ENCODE measurements around the gene PLEKHG4B.
"Not testable (repeated sequence)": the region's sequence is repeated elsewhere in the genome, so short reads cannot be mapped to it uniquely, and the experiment has no call there.

The PLEKHG4B gene

DNA sequence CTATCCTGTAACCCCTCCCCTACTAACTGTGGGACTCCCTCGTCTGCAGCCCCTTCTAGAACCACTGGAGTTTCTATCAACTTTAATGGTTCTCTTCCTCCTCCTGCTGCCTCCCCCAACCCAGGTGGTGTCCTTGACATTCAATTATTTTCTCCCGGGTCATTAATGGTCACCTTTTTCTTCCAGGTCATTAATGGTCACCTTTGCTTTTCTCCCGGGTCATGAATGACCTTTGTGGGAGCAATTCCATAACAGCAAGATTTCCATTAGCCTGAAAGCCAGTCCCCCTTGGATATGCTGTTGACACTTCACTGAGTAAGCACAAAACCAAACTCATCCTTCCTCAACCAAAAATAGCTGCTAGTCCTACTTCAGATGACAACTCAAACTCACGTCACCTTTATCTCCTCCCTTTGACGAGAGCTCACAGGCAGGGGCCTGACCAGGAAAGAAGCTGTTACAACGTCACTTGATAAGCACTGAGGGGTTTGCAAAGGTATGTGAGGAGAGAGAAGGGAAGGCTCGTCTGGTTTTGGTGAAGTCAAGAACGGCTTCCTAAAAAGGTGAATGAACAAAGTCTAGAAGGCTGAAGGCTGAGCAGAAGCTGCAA is 115.1 kb downstream of the PLEKHG4B start:
- DNase-seq: no peak

DNA sequence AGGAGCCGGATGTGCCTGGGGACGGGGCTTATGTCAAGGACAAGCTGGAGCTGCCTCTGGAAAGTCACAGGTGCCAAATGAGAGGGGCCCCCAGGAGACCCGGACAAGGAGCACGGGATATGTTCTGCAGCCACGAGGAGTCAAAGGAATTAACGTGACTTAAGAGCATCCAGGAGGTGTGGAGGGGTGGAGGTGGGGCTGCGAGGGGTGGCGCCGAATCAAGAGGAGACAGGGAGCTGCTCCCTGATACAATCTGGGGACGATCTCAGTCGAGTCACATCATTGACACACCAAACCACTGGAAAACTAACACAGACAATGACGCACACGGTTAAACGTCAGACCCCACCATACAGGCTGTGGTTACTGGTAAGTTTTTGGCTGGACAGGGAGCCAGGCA is 115.6 kb downstream of the PLEKHG4B start:
- DNase-seq: no peak

DNA sequence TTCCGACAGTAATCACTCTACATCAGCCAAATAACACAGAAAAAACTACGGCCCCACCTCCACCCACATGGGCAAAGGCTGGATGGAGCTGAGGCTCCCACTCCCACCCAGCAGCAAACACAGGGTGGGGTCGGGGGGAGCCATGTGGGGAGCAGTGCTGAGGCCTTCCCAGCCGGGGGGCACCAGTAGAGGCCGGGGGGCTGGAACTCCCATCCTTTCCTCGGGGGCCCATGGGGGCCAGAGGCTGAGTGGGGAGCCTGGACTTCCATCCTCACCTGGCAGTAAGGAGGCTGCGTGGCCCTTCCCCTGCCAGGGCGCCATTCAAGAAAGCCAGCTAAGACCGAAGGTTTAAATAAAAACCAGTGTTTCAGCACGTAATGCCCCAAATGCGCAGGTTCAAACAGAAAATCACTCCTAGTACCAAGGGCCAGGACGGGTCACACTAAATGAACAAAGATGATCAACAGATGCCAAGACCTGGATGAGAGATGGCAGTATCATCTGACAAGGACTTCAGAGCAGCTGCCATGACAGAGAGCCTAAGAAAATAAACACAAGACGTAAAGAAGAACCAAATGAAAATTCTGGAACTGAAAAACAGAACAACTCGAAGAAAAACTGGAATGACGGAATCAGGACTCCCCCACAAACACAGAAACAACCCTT is 116.6 kb downstream of the PLEKHG4B start:
- no peak for DNase-seq

DNA sequence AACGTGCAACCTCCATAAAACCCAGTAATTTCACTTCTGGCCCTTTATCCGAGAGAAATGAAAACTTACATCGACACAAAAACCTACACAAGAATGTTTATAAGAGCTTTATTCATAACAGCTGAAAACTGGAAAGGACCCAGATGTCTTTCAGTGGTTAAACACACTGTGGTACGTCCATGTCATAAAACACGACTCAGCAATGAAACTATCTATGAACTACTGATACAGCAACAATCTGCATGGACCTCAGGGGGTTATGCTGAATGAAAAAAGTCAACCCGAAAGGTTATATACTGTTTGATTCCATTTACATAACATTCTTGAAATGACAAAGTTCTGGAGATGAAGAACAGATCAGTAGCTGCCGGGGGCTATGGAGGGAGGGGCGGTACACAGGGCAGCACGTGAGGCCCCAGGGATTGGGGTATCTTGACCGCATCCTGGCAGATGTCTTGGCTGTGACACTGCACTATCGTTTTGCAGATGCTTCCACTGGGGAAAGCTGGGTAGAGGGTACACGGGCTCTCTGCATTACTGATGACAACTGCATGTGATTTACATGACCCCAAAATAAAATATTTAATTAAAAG is 121.9 kb downstream of the PLEKHG4B start:
- no peak for DNase-seq

DNA sequence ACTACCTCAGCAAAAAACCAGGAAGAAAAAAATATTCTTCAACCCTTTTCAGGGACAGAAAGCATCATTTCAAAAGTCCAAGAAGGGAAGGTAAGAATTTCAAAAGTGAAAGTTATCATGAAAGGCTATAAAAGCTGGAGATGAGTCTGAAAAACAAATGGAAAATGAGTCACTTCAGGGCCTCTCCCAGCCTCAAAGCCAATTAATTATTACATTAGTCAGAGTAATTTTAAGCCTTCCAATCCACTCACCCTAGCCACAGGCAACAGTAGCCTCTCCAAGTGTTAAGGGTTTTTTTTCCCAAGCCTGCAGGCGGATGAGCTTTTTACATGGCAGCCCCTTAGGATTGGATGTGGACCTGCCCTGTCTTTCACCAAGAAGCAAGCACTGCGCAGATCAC is 123.3 kb downstream of the PLEKHG4B start:
- not testable (repeated sequence) for DNase-seq

DNA sequence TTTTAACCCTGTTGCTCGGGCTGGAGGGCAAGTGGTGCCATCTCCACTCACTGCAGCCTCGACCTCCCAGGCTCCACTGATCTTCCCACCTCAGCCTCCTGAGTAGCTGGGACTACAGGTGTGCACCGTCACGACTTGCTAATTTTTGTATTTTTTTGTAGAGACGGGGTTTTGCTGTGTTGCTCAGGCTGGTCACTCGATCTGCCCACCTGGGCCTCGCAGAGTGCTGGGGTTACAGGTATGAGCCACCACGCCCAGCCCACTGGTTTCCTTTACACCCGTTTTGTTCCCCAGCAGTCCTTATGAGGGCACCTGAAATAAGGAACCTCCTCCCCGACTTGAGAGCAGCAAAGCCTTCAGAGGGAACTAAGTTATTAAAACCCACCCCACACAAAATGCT is 124.1 kb downstream of the PLEKHG4B start:
- DNase-seq: not testable (repeated sequence)

DNA sequence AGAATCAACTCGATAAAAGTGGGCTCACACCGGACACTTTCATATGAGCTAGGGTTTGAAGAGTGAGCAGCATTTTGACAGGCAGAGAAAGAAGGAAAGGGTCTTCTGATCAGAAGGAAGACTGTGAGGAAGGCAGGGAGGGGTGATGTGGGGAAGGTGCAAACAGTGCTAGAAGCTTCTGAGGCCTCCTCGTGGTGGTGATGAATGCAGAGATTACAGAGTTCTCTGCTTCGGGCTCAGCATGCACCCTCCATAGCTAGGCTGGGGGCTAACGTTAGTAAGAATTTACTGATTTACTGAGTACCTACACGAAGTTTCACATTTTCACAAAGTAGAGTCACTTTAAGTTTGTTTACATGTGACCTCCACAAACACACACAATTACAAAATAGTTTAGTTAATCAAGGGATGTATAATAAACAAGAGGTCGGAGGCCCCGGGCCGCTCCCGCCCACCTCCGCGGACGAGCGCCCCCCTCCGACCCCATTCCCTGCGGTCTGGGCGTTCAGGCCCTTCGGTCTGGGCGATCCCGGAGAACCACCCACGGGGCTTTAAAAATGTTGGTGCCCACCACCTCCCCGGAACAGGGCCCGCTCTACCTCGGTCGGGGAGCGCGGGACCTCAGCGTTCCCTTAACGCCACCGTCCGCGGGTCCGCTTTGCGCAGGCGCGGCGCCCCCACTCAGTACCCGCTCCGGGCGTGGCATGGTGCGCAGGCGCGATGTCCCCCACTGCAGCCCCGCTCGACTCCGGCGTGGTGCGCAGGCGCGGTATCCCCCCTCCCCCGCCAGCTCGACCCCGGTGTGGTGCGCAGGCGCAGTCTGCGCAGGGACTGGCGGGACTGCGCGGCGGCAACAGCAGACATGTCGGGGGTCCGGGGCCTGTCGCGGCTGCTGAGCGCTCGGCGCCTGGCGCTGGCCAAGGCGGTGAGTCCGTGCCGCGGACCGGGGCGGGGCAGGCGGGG is 125.8 kb downstream of the PLEKHG4B start, which contains the start of the genes CCDC127 and SDHA:
TSS of gene CCDC127 (minus strand) at position 660 of the 963 bp plus-strand sequence. CDS start 1,304 bp downstream, outside the sequence.
TSS of gene SDHA (plus strand) at position 827 of the 963 bp plus-strand sequence. CDS start at position 863, 36 bp downstream.
- DNase-seq: peak; percentile 95

DNA sequence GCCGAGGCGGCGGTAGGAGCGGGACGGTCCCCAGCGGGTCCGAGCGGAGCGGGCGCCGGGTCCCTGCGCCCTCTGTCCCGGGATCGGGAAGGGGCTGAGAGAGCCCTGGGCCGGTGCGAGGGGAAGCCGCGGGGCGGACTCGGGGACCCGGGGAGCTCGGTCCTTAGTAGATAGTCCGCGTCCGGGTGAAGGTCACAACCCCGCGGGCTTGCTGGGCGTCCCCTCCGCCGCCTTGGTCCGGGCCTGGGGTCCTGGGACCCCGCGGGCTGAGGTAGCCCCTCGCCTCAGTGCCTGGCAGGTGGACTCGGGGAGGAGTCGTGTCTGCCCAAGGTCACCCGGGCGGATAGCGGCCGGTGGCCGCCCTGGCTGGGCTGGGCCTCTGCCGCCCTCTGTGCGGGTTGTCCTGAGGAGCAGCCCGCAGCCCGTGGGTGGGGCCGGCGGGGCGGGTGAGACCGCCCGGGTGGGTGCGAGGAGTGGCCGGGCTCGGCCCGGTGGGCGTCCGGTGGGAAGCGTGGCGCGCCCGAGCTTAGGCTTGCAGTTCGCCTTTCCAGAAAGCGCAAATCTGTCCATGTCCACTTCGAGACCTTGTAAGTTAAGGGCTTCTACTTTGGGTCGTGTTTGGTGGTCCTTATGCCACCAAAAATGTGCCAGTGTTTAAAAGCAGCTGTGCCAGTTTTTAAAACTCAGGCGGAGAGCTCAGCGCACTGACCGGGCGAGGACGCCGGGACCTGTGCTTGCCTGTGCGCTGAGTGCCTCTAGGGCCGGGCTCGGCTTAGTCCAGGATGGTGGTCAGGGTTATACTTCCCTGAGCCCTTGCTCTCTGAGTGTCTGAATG is 126.7 kb downstream of the PLEKHG4B start:
- DNase-seq: peak; percentile 6

DNA sequence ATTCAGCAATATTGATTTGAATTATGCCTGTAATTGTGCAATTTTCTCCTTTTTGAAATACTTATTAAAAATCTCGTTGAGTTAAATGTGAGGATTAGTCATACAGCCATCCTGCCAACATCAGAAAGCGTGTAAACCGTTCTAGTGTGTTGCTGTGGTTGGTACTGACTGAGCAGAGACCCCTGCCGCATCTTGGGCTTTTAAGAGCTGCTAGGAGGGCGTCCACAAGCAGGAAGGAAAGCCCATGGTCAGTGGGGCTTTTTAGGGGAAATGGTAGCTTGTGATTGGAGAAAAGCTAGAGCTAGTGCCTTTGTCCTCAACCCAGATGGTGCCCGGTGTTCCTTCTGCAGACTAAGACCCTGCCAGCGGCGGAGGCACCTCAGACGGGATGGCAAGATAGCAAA is 127.5 kb downstream of the PLEKHG4B start:
- peak; percentile 5 for DNase-seq

DNA sequence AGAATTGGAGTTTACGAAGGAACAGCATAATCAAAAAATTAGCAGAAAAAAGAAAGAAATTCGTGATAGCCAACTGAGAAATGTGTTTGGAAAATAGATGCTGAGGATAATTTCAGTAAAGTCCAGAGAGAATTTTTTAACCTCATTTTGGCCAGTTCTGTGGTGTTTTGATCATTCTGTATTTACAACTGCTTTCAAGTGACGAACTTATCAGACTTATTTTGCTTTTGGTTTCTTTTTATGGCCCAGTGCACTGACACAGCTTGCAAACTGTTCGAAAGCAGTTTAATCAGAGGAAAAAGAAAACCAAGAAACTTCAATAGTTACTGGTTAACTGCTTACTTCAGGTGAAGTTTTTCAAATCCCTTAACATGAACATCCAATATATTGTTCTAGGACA is 128.0 kb downstream of the PLEKHG4B start:
- no peak for DNase-seq

DNA sequence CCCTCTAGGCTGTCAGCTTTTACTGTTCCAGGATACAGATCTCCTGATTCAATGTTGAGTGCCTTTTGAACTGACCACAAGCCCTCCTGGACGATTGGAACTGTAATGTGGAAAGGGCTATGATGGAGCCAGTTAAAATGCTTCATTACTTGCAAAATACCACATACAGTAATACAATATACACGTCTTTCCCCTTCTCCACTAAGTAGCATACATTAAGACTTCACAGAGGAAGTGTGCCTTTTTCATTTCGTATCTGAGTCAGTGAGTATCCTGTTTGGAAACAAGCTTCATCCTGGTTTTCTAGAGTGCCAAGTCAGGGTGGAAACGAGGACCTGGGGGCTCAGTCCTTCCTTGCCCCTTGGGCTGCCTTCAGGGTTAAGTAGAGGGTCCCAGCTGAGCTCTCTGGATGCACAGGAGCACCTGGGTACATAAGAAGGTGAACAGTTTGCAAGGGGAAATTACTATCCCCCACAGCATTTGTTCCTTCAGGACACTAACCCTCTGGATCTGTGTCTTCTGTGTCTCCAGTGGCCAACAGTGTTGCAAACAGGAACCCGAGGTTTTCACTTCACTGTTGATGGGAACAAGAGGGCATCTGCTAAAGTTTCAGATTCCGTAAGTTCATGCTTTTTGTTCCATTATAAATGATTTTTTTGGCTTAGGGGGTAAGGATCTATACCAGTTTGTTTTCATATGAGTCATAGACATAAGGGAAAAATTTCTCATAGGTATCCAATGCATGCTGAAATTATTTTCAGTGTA is 131.2 kb downstream of the PLEKHG4B start:
- not testable (repeated sequence) for DNase-seq

DNA sequence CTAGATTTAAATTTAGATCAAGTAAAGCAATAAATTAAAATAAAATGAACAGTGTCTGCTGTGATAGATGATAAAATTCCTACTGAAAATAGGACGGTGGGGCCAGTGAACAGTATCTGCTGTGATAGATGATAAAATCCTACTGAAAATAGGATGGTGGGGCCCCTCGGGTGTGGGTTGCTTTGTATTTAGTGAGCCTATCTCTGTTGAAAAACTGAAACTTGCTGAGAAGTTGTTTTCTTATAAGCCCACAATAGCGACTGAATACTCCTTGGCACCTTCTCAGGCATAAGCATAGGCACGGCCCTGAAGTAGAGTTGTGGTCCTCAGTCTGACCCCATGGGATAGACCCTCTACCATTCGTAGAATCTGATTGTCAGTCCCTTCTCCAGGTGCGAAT is 131.8 kb downstream of the PLEKHG4B start:
- no peak for DNase-seq

DNA sequence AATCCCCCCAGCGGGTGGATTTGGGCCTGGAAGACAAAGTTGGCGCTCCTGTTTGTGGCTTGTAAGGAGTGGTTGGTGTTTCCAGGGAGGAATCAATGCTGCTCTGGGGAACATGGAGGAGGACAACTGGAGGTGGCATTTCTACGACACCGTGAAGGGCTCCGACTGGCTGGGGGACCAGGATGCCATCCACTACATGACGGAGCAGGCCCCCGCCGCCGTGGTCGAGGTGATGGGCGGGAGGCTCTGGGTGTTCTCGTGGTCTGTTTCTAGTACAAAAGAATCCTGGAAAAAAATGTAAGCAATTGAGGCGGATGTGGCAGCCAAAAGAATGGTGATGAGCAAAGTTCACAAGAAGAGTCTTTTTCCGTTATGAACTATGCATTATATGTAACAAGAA is 133.4 kb downstream of the PLEKHG4B start:
- no peak for DNase-seq

DNA sequence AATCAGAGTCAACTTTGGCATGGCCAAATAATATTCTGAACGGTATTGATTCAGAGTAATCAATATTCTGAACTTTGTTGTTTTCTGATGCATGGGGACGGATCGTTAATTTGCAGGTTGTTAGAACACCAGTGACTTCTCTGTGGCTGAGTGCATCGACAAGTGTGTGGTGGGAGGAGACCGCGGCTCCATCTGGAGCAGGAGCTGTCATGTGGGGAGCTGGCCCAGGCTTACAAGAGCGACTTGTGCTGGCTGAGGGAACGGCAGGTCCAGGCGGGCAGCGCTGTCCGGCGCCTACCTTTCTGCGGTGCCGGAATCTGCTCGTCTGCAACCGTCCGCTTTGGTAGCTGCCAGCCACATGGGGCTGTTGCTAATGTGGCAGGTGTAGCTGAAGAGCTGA is 135.4 kb downstream of the PLEKHG4B start:
- not testable (repeated sequence) for DNase-seq

DNA sequence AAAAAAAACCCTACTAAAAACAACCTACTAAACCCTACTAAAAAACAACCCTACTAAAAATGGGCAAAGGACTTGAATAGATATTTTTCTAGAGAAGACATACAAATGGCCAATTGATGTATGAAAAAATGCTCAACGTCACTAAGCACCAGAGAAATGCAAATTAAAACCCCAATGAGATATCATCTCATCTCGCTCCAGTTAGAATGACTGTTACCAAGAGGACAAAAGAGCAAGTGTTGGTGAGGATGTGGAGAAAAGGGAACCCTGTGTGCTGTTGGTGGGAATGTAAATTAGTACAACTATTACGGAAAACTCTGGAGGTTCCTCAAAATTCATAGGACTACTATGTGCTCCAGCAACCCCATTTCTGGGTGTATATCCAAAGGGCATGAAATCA is 136.9 kb downstream of the PLEKHG4B start:
- no peak for DNase-seq

DNA sequence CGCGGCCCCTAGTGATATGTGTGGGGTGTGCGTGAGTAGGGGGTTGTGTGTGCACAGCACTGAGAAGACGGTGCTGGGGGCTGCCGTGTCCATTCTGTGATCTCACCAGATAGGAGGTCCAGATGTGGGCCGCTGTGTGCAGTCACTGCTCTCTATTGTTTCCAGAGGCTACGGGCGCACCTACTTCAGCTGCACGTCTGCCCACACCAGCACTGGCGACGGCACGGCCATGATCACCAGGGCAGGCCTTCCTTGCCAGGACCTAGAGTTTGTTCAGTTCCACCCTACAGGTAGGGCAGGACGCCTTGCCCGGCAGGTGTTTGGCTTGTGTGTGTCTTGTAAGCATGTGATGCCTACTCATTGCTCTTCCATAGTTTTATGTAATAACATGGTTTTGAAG is 138.7 kb downstream of the PLEKHG4B start:
- no peak for DNase-seq

DNA sequence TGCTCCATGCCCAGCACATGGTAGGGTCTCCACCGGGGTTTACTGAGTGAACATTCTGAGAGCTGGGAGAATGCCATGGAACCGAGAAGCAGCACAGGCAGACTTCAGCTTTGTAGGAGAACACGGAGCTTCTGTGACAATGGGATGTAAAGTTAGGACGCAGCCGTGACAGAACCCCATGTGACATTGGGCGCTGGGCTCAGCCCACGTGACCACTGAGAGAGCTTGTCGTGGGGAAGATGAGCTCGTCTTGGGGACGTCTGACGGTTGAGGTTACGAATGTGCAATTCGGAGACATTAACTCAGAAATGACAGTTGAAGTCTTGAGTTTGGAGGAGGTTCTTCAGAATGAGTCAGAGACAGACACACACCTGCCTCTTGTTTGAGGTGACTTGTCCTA is 139.7 kb downstream of the PLEKHG4B start:
- no peak for DNase-seq

DNA sequence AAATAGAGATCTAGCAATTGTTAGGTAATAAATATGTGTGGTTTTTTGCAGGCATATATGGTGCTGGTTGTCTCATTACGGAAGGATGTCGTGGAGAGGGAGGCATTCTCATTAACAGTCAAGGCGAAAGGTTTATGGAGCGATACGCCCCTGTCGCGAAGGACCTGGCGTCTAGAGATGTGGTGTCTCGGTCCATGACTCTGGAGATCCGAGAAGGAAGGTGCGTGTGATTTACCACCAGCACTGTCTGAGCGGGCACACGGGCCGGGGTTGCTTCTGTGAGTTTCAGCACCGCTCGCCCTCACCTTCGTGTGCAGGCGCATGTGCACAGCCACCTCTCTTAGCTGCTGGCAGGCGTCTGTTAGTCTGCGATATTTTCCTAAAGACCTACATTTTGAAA is 141.5 kb downstream of the PLEKHG4B start:
- DNase-seq: not testable (repeated sequence)

DNA sequence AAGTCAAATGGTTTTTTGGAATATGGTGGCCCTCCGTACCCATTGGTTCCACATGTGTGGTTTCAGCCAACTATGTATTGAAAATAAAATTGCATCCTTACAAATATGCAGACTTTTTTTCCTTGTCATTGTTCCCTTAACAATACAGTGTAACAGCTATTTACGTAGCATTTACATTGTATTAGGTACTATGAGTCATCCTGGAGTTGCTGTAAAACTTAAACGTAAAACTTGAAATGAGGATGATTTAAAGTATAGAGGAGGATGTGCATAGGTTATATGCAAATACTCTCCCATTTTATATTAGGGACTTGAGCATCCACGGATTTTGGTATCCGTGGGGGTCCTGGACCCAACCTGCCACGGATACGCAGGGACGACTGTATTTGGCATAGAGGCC is 142.5 kb downstream of the PLEKHG4B start:
- DNase-seq: no peak

DNA sequence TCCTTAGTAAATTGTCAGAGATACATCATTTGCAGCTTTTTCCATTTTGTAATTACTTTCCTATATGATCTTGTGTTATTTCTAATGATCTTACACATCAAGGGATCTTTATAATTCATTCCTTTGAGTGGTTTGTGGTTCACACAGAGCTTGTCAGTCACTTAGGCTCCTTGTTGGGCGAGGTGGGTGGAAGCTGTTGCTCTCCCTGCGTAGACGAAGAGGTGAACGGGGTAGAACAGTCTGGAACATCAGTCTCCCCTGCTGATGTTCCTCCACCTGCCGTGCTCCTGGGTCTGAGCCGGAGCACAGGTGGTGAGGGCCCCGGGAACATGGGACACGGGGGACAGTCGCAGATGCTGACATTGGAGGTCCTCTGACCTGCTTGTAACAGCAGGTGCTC is 143.6 kb downstream of the PLEKHG4B start:
- not testable (repeated sequence) for DNase-seq

DNA sequence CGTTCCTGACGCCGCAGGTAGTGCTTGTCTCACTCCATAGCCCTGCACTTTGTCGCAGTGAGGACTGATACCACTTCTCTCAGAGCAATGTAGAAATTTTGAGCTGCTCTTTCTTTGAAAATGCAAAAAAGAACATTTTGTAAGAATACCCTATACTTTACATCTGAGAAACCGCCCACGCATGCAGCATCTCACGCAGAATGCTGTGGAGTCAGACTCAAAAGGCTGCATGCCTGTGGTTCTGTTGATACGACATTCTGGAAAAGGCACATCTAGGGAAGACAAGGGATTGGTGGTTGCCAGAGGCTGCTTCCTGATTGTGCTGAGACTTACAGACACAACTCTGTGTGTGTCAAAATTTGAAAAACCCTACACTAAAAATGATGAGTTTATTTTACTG is 146.0 kb downstream of the PLEKHG4B start:
- DNase-seq: not testable (repeated sequence)

All from stimulated activated naive CD4-positive, alpha-beta T cell treated with Interleukin-2 at 50 U/mL for 16 hours (primary cell).